ENCODE data around the gene CCDC8. TPM values are rescaled to one million over a fixed set of nuclear protein-coding genes. Genes with fewer than 3 reads are reported as not detected.
"Not testable (repeated sequence)": the region's sequence is repeated elsewhere in the genome, so short reads cannot be mapped to it uniquely, and the experiment has no call there.

CCDC8 gene
- polyA plus RNA-seq, 1 donor from 2014 or later, result 0.84 TPM

- H2AFZ ChIP-seq (ENCODE audit: low read depth, low read length); H3K9me2 ChIP-seq (ENCODE audit: insufficient read depth, low read length); H3K79me2 ChIP-seq (replicated peaks; ENCODE audit: insufficient read depth, low read length); H3K27me3 ChIP-seq (ENCODE audit: insufficient read depth, low read depth, low read length); H3K9ac ChIP-seq (ENCODE audit: low read length); H3K9me3 ChIP-seq (ENCODE audit: low read length); H3K4me2 ChIP-seq (ENCODE audit: low read length); H3K4me3 ChIP-seq (ENCODE audit: low read length); H3K36me3 ChIP-seq (ENCODE audit: insufficient read depth, low read length); H3K27ac ChIP-seq (ENCODE audit: low read length); H4K20me1 ChIP-seq (ENCODE audit: insufficient read depth); H3F3A ChIP-seq (ENCODE audit: insufficient read depth, low read length, poor library complexity, severe bottlenecking): not testable (repeated sequence)
Measured at GRCh38 chr19:46433470-46433869, 20.1 kb upstream of the CCDC8 start.

GRCh38 chr19:46431824-46432223 lies 18.5 kb upstream of the CCDC8 start:
- no peak overlapping the region for H2AFZ ChIP-seq (ENCODE audit: low read depth, low read length)
- no peak overlapping the region for H3K4me3 ChIP-seq (ENCODE audit: low read length)
- no peak overlapping the region for H3K9ac ChIP-seq (ENCODE audit: low read length)
- no peaks in the 10 kb centered on the region for H4K20me1 ChIP-seq (ENCODE audit: insufficient read depth)
- no peaks in the 10 kb centered on the region for H3F3A ChIP-seq (ENCODE audit: insufficient read depth, low read length, poor library complexity, severe bottlenecking)
- TF ChIP-seq TAF1 (IDR thresholded peaks at IDR 0.05; ENCODE audit: low read depth), result no peak
- no peaks in the 10 kb centered on the region for H3K9me3 ChIP-seq (ENCODE audit: low read length)
- no peak overlapping the region for H3K4me2 ChIP-seq (ENCODE audit: low read length)
- H3K79me2 ChIP-seq (replicated peaks; ENCODE audit: insufficient read depth, low read length), result peaks cover 23% of the 10 kb centered on the region
- H3K36me3 ChIP-seq (ENCODE audit: insufficient read depth, low read length), result no peaks in the 10 kb centered on the region
- H3K9me2 ChIP-seq (ENCODE audit: insufficient read depth, low read length), result no peaks in the 10 kb centered on the region
- no peak overlapping the region for H3K27ac ChIP-seq (ENCODE audit: low read length)
- no peaks in the 10 kb centered on the region for H3K27me3 ChIP-seq (ENCODE audit: insufficient read depth, low read depth, low read length)

DNA sequence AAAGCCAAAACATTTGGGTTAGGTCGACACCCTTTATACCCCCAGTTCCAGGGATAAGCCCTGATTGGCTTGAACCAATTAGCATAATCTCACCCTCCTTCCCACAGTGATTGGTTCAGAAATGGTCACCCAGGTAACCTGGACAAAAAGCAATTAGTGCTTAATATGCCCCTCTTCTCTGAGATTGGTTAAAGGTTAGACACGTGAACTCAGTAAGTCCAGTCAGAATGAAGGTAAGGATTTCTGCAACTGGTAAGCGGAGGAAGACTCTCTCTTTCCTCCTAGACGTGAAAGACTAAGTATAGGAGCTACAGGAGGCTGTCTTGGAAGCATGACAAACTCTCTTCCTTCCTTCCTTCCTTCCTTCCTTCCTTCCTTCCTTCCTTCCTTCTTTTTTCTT lies 16.6 kb upstream of the CCDC8 start:
- H3K9me3 ChIP-seq (ENCODE audit: low read length), result no peaks in the 10 kb centered on the region

More for the DNA sequence above, 16.6 kb upstream of the CCDC8 start:
- no peak for TF ChIP-seq MXI1 (conservative IDR thresholded peaks at IDR 0.05; ENCODE audit: poor library complexity, severe bottlenecking)
- no peak for TF ChIP-seq EP300 (conservative IDR thresholded peaks at IDR 0.05; ENCODE audit: poor library complexity, severe bottlenecking)
- no peak for TF ChIP-seq EZH2 (IDR thresholded peaks at IDR 0.05; ENCODE audit: borderline replicate concordance, insufficient read depth, low read length, poor library complexity, severe bottlenecking)
- no peak for TF ChIP-seq RAD21 (conservative IDR thresholded peaks at IDR 0.05)
- TF ChIP-seq TAF1 (IDR thresholded peaks at IDR 0.05; ENCODE audit: low read depth), result no peak
- TF ChIP-seq CTCF (IDR thresholded peaks at IDR 0.05; ENCODE audit: poor library complexity, severe bottlenecking), result no peak
- TF ChIP-seq POLR2AphosphoS5 (IDR thresholded peaks at IDR 0.05), result no peak
- TF ChIP-seq REST (IDR thresholded peaks at IDR 0.05; ENCODE audit: borderline replicate concordance), result no peak
- no peak for TF ChIP-seq SMC3 (conservative IDR thresholded peaks at IDR 0.05; ENCODE audit: poor library complexity)
- no peaks in the 10 kb centered on the region for H3K36me3 ChIP-seq (ENCODE audit: insufficient read depth, low read length)
- no peaks in the 10 kb centered on the region for H3K9me2 ChIP-seq (ENCODE audit: insufficient read depth, low read length)
- no peak overlapping the region for H2AFZ ChIP-seq (ENCODE audit: low read depth, low read length)
- H3K27me3 ChIP-seq (ENCODE audit: insufficient read depth, low read depth, low read length), result no peaks in the 10 kb centered on the region
- no peak overlapping the region for H3K4me3 ChIP-seq (ENCODE audit: low read length)
- no peak overlapping the region for H3K9ac ChIP-seq (ENCODE audit: low read length)
- H3K79me2 ChIP-seq (replicated peaks; ENCODE audit: insufficient read depth, low read length), result peaks cover 25% of the 10 kb centered on the region
- H3F3A ChIP-seq (ENCODE audit: insufficient read depth, low read length, poor library complexity, severe bottlenecking), result no peaks in the 10 kb centered on the region
- no peak overlapping the region for H3K27ac ChIP-seq (ENCODE audit: low read length)
- H4K20me1 ChIP-seq (ENCODE audit: insufficient read depth), result no peaks in the 10 kb centered on the region
- H3K4me2 ChIP-seq (ENCODE audit: low read length), result no peak overlapping the region

Data from neural cell (in vitro differentiated cells).